ENCODE data around the gene NFIX.

DNA sequence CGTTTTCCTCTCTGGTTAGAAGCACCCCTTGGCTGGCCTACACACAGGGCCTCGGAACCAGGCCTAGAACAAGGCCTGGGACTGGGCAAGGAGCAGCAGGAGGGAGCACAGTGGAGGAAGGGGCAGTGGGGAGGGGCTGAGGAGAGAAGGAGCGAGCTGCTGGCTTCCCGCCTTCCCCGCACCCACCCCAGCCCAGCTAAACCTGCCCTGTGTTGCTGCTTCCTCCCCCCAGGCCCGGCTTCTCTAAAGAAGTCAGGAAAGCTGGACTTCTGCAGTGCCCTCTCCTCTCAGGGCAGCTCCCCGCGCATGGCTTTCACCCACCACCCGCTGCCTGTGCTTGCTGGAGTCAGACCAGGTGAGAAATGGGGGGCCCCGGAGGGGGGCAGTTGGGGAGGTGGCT lies 83.1 kb downstream of the NFIX start:
- TF ChIP-seq, protein P1, sequence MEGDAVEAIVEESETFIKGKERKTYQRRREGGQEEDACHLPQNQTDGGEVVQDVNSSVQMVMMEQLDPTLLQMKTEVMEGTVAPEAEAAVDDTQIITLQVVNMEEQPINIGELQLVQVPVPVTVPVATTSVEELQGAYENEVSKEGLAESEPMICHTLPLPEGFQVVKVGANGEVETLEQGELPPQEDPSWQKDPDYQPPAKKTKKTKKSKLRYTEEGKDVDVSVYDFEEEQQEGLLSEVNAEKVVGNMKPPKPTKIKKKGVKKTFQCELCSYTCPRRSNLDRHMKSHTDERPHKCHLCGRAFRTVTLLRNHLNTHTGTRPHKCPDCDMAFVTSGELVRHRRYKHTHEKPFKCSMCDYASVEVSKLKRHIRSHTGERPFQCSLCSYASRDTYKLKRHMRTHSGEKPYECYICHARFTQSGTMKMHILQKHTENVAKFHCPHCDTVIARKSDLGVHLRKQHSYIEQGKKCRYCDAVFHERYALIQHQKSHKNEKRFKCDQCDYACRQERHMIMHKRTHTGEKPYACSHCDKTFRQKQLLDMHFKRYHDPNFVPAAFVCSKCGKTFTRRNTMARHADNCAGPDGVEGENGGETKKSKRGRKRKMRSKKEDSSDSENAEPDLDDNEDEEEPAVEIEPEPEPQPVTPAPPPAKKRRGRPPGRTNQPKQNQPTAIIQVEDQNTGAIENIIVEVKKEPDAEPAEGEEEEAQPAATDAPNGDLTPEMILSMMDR (IDR thresholded peaks at IDR 0.05): no peak
- TF ChIP-seq POLR2AphosphoS5 (IDR thresholded peaks at IDR 0.05): no peak
